NCI-H2196 (cell line): Measurements from ENCODE around the gene TMEM266.

Experiments
- DNase-seq: peaks from one replicate; lab custom pipeline; 2025; ENCODE audit not compliant: unreplicated experiment; lab: John Stamatoyannopoulos, UW

Gene TMEM266

GRCh38 chr15:76127169-76127568 is 67.4 kb downstream of the TMEM266 start:
- DNase-seq = no peak

DNA sequence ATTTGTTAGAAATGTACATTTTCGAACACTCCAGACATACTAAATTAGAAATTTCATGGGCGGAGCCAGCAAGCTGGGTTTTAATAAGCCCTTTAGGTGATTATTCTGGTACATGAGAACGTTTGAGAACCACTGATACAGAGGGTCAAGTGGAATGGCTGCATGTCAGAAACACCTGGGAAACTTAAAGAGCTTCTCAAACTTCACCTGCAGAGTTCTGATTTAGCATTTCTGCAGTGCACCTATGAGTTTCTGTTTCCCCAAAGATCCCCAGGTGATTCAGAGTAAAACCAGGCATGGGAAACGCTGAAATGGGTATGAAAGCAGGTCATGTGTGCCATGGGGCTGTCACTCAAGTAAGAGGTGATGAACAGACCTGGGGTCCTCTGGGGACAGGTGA is 68.1 kb downstream of the TMEM266 start:
- no peak for DNase-seq

DNA sequence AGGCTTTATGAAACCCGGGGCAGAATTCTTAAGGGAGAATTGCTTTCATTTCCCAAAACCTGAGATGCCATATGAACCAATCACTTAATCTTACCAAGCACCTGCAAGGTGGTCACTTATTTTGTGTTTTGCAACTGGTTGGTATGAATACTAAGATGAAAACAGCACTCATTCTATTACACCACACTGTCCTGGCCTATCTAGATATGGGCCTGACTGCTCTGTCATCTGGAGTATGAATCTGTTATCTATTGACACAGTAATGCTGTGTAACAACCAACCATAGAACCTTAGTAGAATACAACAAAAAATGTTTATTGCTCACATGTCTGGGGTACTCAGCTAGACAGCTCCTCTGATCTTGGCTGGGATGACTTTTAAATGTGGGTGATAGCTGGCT is 74.8 kb downstream of the TMEM266 start:
- DNase-seq = no peak

GRCh38 chr15:76135516-76135915 is 75.7 kb downstream of the TMEM266 start:
- DNase-seq = no peak

GRCh38 chr15:76138436-76138835 is 78.7 kb downstream of the TMEM266 start:
- no peak for DNase-seq

GRCh38 chr15:76139368-76140073 is 79.7 kb downstream of the TMEM266 start:
- DNase-seq = peak; percentile 67

- no peak for DNase-seq
Measured at GRCh38 chr15:76140074-76140464, 80.3 kb downstream of the TMEM266 start.

DNA sequence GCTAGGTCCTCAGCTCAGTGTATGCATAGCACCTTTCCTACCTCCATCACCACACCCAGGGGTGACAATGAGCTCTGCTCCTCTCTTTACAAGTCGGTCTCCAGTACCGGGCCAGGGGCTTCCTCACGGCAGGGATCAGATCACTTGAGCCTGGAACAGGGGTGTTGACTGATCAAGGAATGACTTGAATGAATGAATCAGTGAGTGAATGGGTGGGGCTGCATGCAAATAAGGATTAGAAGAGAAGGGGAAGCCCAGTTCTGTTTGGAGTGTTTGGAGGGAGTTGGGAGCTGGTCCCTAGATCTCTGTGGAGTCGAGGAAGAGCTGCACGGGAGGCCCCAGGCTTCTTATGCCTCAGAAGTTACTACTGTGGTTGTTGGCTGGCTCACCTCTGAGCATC is 87.0 kb downstream of the TMEM266 start:
- DNase-seq = no peak

- DNase-seq = peak; percentile 44
Measured at GRCh38 chr15:76147906-76148570, 88.3 kb downstream of the TMEM266 start.

DNA sequence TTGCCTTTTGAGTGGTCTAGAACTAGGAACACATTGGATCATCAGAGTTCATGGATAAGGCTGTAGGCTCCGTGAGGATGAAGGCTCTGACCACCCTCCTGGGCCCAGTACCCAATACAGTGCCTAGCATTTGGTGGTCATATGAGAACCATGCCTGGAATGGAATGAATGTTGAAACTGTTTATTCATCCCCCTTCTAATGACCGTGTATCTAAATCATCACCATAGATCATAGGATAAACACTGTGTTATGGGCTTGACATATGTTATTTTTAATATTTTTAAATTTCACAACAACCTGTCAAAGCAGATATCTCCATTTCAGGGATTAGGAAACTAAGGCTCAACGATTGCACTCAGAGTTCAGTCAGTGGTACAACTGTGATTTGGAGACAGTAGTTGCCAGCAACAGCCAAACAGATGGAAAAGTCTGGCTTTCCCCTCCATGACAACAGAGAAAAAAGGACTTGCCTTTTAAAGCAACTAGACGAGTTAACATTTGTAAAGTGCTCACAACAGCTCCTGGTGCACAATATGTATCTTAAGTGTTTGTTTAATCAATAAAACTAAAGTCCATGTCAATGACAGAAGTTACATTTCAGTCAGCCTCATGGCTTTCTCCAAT is 89.6 kb downstream of the TMEM266 start:
- DNase-seq = no peak

GRCh38 chr15:76150513-76150912 is 90.7 kb downstream of the TMEM266 start:
- DNase-seq = no peak

- DNase-seq = peak; percentile 56
Measured at GRCh38 chr15:76150971-76151598, 91.3 kb downstream of the TMEM266 start.

DNA sequence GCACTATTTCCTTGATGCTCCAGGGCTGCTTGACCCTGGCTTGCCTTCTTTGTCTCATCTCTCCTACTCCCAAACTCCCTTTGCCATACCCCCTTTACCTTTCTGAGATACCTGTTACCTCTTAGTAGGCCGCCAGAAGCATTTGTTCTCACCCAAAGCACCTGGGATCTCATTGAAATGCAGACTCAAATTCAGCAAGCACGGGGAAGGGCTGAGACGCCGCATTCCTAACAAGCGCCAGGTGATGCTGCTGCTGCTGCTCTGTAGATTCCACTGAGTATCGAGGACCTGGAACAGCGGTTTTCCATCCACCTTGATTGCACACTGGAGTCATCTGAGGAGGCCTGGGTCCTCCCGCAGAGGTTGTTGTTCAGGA is 91.8 kb downstream of the TMEM266 start:
- no peak for DNase-seq

- no peak for DNase-seq
Measured at GRCh38 chr15:76152197-76152596, 92.4 kb downstream of the TMEM266 start.

GRCh38 chr15:76153241-76154197 is 93.7 kb downstream of the TMEM266 start:
- no peak for DNase-seq

DNA sequence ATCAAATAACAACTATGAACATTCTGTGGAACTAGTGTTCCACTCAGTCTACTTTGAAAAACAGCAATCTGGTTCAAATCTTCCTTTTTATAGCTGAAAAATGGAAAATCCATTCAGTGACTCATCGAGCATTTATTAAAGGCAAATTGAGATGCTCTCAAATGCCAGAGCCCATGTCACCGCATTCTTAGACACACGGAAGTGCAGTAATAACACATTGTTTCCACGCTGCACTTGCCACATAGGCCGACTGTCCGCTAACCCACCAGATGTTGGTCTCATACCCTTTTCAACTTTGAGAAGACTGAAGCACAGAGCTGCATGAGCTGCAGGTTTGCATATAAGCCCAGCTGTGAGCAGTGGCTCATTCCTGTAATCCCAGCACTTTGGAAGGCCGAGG is 95.9 kb downstream of the TMEM266 start:
- no peak for DNase-seq

GRCh38 chr15:76158226-76158625 is 98.4 kb downstream of the TMEM266 start:
- DNase-seq = no peak

DNA sequence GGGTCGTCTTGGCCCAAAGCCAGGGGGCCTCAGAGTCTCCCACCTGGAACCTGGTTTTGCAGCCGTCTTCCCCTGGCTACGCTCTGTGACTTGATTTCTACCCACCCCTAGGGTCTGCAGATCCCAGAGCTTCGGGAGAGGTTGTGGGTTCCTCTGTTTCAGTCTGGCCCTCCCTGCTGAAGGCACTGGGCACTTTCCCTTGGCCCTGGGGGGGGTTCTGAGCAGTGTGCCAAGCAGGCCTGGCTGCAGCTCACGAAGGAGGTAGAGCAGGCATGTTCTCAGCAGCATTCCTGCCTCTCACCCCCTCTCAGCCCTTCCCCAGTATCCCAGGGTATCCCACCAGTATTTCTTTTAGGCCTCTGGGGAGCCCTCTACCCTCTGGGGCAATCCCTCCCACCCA is 99.0 kb downstream of the TMEM266 start:
- no peak for DNase-seq

GRCh38 chr15:76159282-76159681 is 99.5 kb downstream of the TMEM266 start:
- DNase-seq = no peak

GRCh38 chr15:76160426-76161152 is 100.8 kb downstream of the TMEM266 start:
- DNase-seq = no peak
